ENCODE measurements around the gene TAS2R40. TPM values are rescaled to one million over a fixed set of nuclear protein-coding genes. Genes with fewer than 3 reads are reported as not detected.

Gene TAS2R40
- total and polyA plus RNA-seq, 12 donors, result not detected

GRCh38 chr7:143193880-143194279 lies 28.0 kb upstream of the TAS2R40 start:
- H3K4me1 ChIP-seq (replicated peaks in 1 of 2), result no peaks in the 10 kb centered on the region
- 68 to 80% (median 76%) methylated on average over 2 of the region's 2 CpGs for WGBS, 4 donors
- no peak overlapping the region for H3K4me3 ChIP-seq
- intact Hi-C loops (cut with DNase I), result no loop called here
- no peaks in the 10 kb centered on the region for H3K27me3 ChIP-seq
- no peaks in the 10 kb centered on the region for H3K9me3 ChIP-seq (replicated peaks in 1 of 3)
- DNase-seq, result no peak
- H3K27ac ChIP-seq, result no peak overlapping the region
- no peaks in the 10 kb centered on the region for H3K36me3 ChIP-seq (replicated peaks in 1 of 2)
- TF ChIP-seq, protein P1, sequence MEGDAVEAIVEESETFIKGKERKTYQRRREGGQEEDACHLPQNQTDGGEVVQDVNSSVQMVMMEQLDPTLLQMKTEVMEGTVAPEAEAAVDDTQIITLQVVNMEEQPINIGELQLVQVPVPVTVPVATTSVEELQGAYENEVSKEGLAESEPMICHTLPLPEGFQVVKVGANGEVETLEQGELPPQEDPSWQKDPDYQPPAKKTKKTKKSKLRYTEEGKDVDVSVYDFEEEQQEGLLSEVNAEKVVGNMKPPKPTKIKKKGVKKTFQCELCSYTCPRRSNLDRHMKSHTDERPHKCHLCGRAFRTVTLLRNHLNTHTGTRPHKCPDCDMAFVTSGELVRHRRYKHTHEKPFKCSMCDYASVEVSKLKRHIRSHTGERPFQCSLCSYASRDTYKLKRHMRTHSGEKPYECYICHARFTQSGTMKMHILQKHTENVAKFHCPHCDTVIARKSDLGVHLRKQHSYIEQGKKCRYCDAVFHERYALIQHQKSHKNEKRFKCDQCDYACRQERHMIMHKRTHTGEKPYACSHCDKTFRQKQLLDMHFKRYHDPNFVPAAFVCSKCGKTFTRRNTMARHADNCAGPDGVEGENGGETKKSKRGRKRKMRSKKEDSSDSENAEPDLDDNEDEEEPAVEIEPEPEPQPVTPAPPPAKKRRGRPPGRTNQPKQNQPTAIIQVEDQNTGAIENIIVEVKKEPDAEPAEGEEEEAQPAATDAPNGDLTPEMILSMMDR (IDR thresholded peaks at IDR 0.05), result no peak
- TF ChIP-seq POLR2A (IDR thresholded peaks at IDR 0.05), result no peak

DNA sequence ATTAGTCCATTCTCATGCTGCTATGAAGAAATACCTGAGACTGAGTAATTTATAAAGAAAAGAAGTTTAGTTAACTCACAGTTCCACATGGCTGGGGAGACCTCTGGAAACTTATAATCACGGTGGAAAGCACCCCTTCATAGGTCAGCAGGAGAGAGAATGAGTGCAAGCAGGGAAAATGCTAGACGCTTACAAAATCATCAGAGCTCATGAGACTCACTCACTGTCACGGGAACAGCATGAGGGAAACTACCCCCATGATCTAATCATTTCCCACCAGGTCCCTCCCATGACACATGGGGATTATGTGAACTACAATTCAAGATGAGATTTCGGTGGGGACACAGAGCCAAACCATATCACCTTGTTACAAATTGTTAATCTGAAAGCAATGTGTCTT lies 22.8 kb upstream of the TAS2R40 start:
- Histone ChIP-seq H3K4me3 (no peak overlapping the region), H3K27me3 (no peaks in the 10 kb centered on the region), H3K27ac (no peak overlapping the region), H3K9me3 (replicated peaks in 1 of 3) (no peaks in the 10 kb centered on the region), H3K36me3 (replicated peaks in 1 of 2) (no peaks in the 10 kb centered on the region), H3K4me1 (replicated peaks in 1 of 2) (no peaks in the 10 kb centered on the region)
- no peak for TF ChIP-seq POLR2A (IDR thresholded peaks at IDR 0.05)
- TF ChIP-seq, protein P1 (IDR thresholded peaks at IDR 0.05), result no peak
- no peak for DNase-seq
- 62 to 77% (median 69%) methylated on average over 4 of the region's 4 CpGs for whole genome bisulfite sequencing, 4 donors
- intact Hi-C loops (cut with DNase I), result no loop called here

DNA sequence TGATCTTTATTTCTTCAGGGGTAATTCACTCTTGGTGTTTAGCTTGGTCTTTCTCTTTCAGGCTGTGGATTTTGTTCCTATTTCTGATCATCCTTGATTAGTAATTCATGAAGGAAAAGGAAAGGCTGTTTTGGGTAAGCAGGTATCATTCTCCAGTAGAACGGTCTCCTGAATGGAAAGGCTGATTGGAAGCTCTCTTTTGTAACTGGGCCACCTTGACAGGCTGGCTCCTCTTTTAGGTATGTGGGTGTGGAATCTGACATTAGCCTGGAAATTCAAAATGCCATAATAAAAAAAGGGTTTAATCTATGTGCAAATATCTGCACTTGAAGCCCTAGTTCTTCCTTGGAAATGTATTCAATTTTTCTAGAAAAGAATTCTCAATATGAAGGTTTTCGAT lies 19.7 kb upstream of the TAS2R40 start:
- no peak for DNase-seq
- H3K9me3 ChIP-seq (replicated peaks in 1 of 3), result no peaks in the 10 kb centered on the region
- no peak overlapping the region for H3K4me3 ChIP-seq
- intact Hi-C loops (cut with DNase I), result no loop called here
- TF ChIP-seq POLR2A (IDR thresholded peaks at IDR 0.05), result no peak
- H3K36me3 ChIP-seq (replicated peaks in 1 of 2), result no peaks in the 10 kb centered on the region
- H3K27me3 ChIP-seq, result no peaks in the 10 kb centered on the region
- H3K4me1 ChIP-seq (replicated peaks in 1 of 2), result no peaks in the 10 kb centered on the region
- WGBS, 4 donors, result 83 to 94% (median 91%) methylated on average over 2 of the region's 2 CpGs
- H3K27ac ChIP-seq, result no peak overlapping the region

- H3K4me1 ChIP-seq (replicated peaks in 1 of 2), result no peaks in the 10 kb centered on the region
- intact Hi-C loops (cut with DNase I), result no loop called here
- no peak overlapping the region for H3K27ac ChIP-seq
- no peak overlapping the region for H3K4me3 ChIP-seq
- H3K36me3 ChIP-seq (replicated peaks in 1 of 2), result no peaks in the 10 kb centered on the region
- 76 to 86% (median 79%) methylated on average over 3 of the region's 3 CpGs for WGBS, 4 donors
- H3K27me3 ChIP-seq, result no peaks in the 10 kb centered on the region
- TF ChIP-seq POLR2A (IDR thresholded peaks at IDR 0.05), result no peak
- TF ChIP-seq, protein P1 (IDR thresholded peaks at IDR 0.05), result no peak
- no peaks in the 10 kb centered on the region for H3K9me3 ChIP-seq (replicated peaks in 1 of 3)
- DNase-seq, result no peak
These were observed 18.5 kb upstream of the TAS2R40 start for GRCh38 chr7:143203386-143203785.

DNA sequence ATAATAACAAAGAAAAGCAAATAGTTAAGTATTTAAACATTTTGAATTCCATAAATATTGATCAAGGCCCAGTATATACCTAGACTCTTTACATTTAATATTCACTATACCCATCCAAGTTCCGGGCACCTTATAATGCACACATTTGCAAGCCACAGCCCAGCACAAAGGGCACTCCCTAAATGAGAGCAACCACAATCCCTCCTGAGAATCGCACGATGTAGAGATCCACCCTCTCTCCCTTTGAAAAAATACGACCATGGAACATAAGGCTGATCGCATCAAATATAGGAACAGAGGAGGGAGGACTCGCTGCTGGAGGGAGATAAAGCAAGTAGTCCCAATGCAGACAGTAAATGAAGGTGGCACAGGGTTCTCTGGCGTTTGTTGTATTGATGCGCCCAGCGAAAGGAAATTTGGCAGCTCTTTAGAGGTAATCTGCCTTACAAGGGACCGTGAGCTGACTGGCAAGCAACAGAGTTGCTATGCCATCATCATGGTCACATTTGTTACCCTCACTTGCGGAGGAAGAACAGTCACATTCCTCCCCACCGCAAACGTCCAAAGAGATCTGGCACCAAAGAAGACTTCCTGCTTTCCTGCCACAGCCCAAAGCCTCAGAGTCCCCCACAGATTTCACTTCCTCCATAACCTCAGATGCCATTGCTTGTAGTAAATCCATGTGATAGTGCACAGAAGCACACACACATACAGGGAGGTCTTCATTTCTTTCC lies 16.1 kb upstream of the TAS2R40 start:
- no peak for TF ChIP-seq POLR2A (IDR thresholded peaks at IDR 0.05)
- TF ChIP-seq, protein P1 (IDR thresholded peaks at IDR 0.05), result no peak
- no peaks in the 10 kb centered on the region for H3K36me3 ChIP-seq (replicated peaks in 1 of 2)
- no peak overlapping the region for H3K4me3 ChIP-seq
- no peaks in the 10 kb centered on the region for H3K9me3 ChIP-seq (replicated peaks in 1 of 3)
- no peak overlapping the region for H3K27ac ChIP-seq
- DNase-seq, result peak; percentile 25 to 55 (median 36)
- H3K4me1 ChIP-seq (replicated peaks in 1 of 2), result no peaks in the 10 kb centered on the region
- intact Hi-C loops (cut with DNase I), result no loop called here
- H3K27me3 ChIP-seq, result no peaks in the 10 kb centered on the region
- WGBS, 4 donors, result 67 to 72% (median 69%) methylated on average over 13 of the region's 13 CpGs
